ENCODE data around the gene ROBO2.

DNA sequence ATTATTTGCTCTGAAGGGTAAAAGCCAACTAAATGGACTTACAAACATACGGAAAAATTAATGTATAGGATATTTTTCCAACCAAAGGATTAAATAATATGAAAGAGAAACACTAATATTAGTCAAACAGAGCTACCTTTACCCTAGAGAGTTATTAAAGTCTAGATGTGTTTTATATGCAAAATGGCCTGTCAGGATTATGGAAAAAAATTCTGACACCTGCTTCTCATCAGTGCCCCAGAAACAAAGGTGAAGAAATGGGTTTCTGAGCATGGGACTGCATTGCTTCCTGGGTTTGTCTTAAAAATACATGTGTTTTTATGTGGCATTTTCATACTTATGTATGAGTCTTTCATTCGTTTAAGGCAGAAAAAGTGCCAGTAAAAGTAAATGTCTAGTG is 148.3 kb downstream of the ROBO2 start:
- TF ChIP-seq, protein P1, sequence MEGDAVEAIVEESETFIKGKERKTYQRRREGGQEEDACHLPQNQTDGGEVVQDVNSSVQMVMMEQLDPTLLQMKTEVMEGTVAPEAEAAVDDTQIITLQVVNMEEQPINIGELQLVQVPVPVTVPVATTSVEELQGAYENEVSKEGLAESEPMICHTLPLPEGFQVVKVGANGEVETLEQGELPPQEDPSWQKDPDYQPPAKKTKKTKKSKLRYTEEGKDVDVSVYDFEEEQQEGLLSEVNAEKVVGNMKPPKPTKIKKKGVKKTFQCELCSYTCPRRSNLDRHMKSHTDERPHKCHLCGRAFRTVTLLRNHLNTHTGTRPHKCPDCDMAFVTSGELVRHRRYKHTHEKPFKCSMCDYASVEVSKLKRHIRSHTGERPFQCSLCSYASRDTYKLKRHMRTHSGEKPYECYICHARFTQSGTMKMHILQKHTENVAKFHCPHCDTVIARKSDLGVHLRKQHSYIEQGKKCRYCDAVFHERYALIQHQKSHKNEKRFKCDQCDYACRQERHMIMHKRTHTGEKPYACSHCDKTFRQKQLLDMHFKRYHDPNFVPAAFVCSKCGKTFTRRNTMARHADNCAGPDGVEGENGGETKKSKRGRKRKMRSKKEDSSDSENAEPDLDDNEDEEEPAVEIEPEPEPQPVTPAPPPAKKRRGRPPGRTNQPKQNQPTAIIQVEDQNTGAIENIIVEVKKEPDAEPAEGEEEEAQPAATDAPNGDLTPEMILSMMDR (IDR thresholded peaks at IDR 0.05): no peak
- no peak for TF ChIP-seq POLR2AphosphoS5 (IDR thresholded peaks at IDR 0.05)
